Lower lobe of right lung (tissue), 2 donors: ENCODE results near the gene CHST2. TPM values are rescaled to one million over a fixed set of nuclear protein-coding genes. Genes with fewer than 3 reads are reported as not detected.

ENCODE experiments used
- ATAC-seq, 2 donors: fragments of 200-7000 bp; cut with Tn5 transposase; one replicate each; pipeline ENCODE4 v1.9.1; 2020 to 2022; ENCODE audit warnings: mild to moderate bottlenecking in 2 of 2, moderate library complexity in 2 of 2
- DNase-seq: peaks from one replicate; pipeline ENCODE4 v3.0.0-alpha.2; 2020
- H3K27ac ChIP-seq: fragments of 200-600 bp; one replicate; pipeline ENCODE4 v1.8.0; 2022
- H3K27me3 ChIP-seq: fragments of 200-600 bp; one replicate; pipeline ENCODE4 v1.8.0; 2022; ENCODE audit warnings: low read depth
- H3K36me3 ChIP-seq: fragments of 200-600 bp; one replicate; pipeline ENCODE4 v1.8.0; 2022; ENCODE audit warnings: mild to moderate bottlenecking
- H3K4me1 ChIP-seq: fragments of 200-600 bp; one replicate; pipeline ENCODE4 v1.8.0; 2022
- H3K4me3 ChIP-seq: fragments of 200-600 bp; one replicate; pipeline ENCODE4 v1.8.0; 2022; ENCODE audit warnings: mild to moderate bottlenecking
- H3K9me3 ChIP-seq: fragments of 200-600 bp; one replicate; pipeline ENCODE4 v1.8.0; 2022
- CTCF ChIP-seq: fragments of 200-600 bp; IDR thresholded peaks from one replicate; pipeline ENCODE4 v1.8.0; 2022; ENCODE audit warnings: antibody characterized with exemption, mild to moderate bottlenecking
- intact Hi-C: fragments of 100-400 bp; cut with DNase I; formaldehyde crosslinking; loops from one replicate; pipeline ENCODE4 v1.11.0; 2022
- total RNA-seq: library from RNA; stranded (reverse); fragmentation: NEBNext Ultra II Directional; extraction: Animal tissue kit (Norgen Biotek cat#: 25700); gene quantifications from one replicate; pipeline ENCODE4 v1.2.1, GENCODE V29; 2021
- donor health status: DM: no; HTN: yes; CAD: no; lungs with severe emphysema.

Gene CHST2
- total RNA-seq, 1 donor from 2014 or later = 6.2 TPM

- Histone ChIP-seq H3K27ac (peak overlapping the region; percentile 48), H3K4me3 (no peak overlapping the region), H3K9me3 (no peaks in the 10 kb centered on the region), H3K36me3 (no peaks in the 10 kb centered on the region), H3K27me3 (no peaks in the 10 kb centered on the region), H3K4me1 (peaks cover 12% of the 10 kb centered on the region)
- DNase-seq (no peak), ATAC-seq (peak in 1 of 2 donors; percentile 42)
- no peak for TF ChIP-seq CTCF
- intact Hi-C loops = no loop called here
Observed at GRCh38 chr3:143171141-143171980, 51.8 kb downstream of the CHST2 start.

- Histone ChIP-seq H3K27me3 (no peaks in the 10 kb centered on the region), H3K4me3 (no peak overlapping the region), H3K9me3 (no peaks in the 10 kb centered on the region), H3K36me3 (no peaks in the 10 kb centered on the region), H3K27ac (no peak overlapping the region), H3K4me1 (peaks cover 12% of the 10 kb centered on the region)
- DNase-seq (no peak), ATAC-seq (no peak)
- intact Hi-C loops = no loop called here
- no peak for TF ChIP-seq CTCF
Observed at GRCh38 chr3:143172062-143172794, 52.7 kb downstream of the CHST2 start.

GRCh38 chr3:143172795-143173145 is 53.2 kb downstream of the CHST2 start:
- TF ChIP-seq CTCF = no peak
- ATAC-seq (no peak), DNase-seq (no peak)
- no peaks in the 10 kb centered on the region for H3K36me3 ChIP-seq
- no peak overlapping the region for H3K27ac ChIP-seq
- intact Hi-C loops = no loop called here
- H3K4me1 ChIP-seq = peaks cover 12% of the 10 kb centered on the region
- no peak overlapping the region for H3K4me3 ChIP-seq
- no peaks in the 10 kb centered on the region for H3K9me3 ChIP-seq
- H3K27me3 ChIP-seq = no peaks in the 10 kb centered on the region

GRCh38 chr3:143173242-143173641 is 53.7 kb downstream of the CHST2 start:
- H3K36me3 ChIP-seq = no peaks in the 10 kb centered on the region
- no peak for ATAC-seq
- H3K4me3 ChIP-seq = no peak overlapping the region
- H3K4me1 ChIP-seq = peaks cover 12% of the 10 kb centered on the region
- H3K27me3 ChIP-seq = no peaks in the 10 kb centered on the region
- no peak for TF ChIP-seq CTCF
- no peaks in the 10 kb centered on the region for H3K9me3 ChIP-seq
- no peak for DNase-seq
- intact Hi-C loops = no loop called here
- no peak overlapping the region for H3K27ac ChIP-seq

Other genes starting within 250 kb of the CHST2 start
- gene PCOLCE2, start 230.7 kb upstream of the CHST2 start, total RNA-seq = 41.0 TPM
- not detected for gene PAQR9, start 156.1 kb upstream of the CHST2 start, total RNA-seq
- gene U2SURP, start 118.2 kb upstream of the CHST2 start, total RNA-seq = 74.0 TPM